HepG2 (cell line): ENCODE results near the gene SLC36A1. TPM values are rescaled to one million over a fixed set of nuclear protein-coding genes. Genes with fewer than 3 reads are reported as not detected.

Experiments
- ATAC-seq: fragments of 200-7000 bp; cut with Tn5 transposase; 3 replicates; pipeline ENCODE4 v1.9.1; 2020; ENCODE audit warnings: mild to moderate bottlenecking, moderate library complexity
- BruUV-seq: library from RNA; stranded (reverse); fragments of 400-500 nt; replicated peaks from 2 replicates; lab custom pipeline; 2021; lab: Mats Ljungman, UMichigan
- CTCF ChIA-PET: fragments of 300-600 bp; formaldehyde crosslinking; extraction: SDS; loops from one replicate; lab custom pipeline; 2021; ENCODE audit warnings: low total read pairs, inconsistent platforms, low intra/inter-chr PET ratio; lab: Yijun Ruan, JAX
- POLR2A ChIA-PET: fragments of 350-600 bp; sonication (Branson Sonifier 250); formaldehyde crosslinking; loops from one replicate; lab custom pipeline; 2020; ENCODE audit warnings: antibody characterized with exemption, inconsistent platforms; lab: Yijun Ruan, JAX
- DNase-seq: peaks from one replicate; pipeline ENCODE4 v3.0.0-alpha.2; 2015; ENCODE audit warnings: low spot score
- FAIRE-seq: peaks from 3 replicates; lab custom pipeline; 2011; peaks lifted over from hg19 to GRCh38; lab: Jason Lieb, UNC
- H2AFZ ChIP-seq: one replicate; pipeline ENCODE4 v1.6.1; 2011; ENCODE audit warnings: low read length, inconsistent platforms
- H3K27ac ChIP-seq: fragments of 300-600 bp; 3 replicates; pipeline ENCODE4 v1.8.0; 2011; ENCODE audit warnings: mixed run types, mild to moderate bottlenecking, mixed read lengths, low read length, inconsistent platforms; ENCODE audit not compliant: insufficient read depth; ENCODE audit errors: extremely low read length
- H3K27me3 ChIP-seq, 2 experiments: fragments of 200-600 bp in 1 of 2; 2 replicates in 1 of 2; 3 replicates in 1 of 2; pipeline versions ENCODE4 v1.6.0 to v1.8.0; 2011; ENCODE audit warnings: low read length in 2 of 2, mild to moderate bottlenecking in 2 of 2, moderate library complexity in 2 of 2, inconsistent platforms in 1 of 2; ENCODE audit not compliant: insufficient read depth in 2 of 2, control insufficient read depth in 1 of 2
- H3K36me3 ChIP-seq, 2 experiments: fragments of 200-600 bp in 1 of 2; replicated peaks in 1 of 2; 2 replicates in 1 of 2; 3 replicates in 1 of 2; pipeline versions ENCODE4 v1.5.1 to v1.8.0; 2011; ENCODE audit warnings: low read length in 2 of 2, inconsistent platforms in 1 of 2; ENCODE audit not compliant: insufficient read depth in 2 of 2, control insufficient read depth in 1 of 2
- H3K4me1 ChIP-seq: 2 replicates; pipeline ENCODE4 v1.5.1; 2012; ENCODE audit warnings: low read length, inconsistent platforms; ENCODE audit not compliant: insufficient read depth
- H3K4me2 ChIP-seq: 2 replicates; pipeline ENCODE4 v1.6.0; 2011; ENCODE audit warnings: low read depth, low read length, inconsistent platforms
- H3K4me3 ChIP-seq, 3 experiments: fragments of 200-600 bp in 1 of 3; sonication (generic), shearing (Covaris generic) in 1 of 3; replicated peaks in 1 of 3; 2 replicates each; pipeline ENCODE4 v1.5.1; 2011 to 2016; ENCODE audit warnings: low read length in 3 of 3, inconsistent platforms in 2 of 3, low read depth in 2 of 3, mild to moderate bottlenecking in 2 of 3, control low read depth in 1 of 3, mixed read lengths in 1 of 3; ENCODE audit not compliant: insufficient read depth in 1 of 3
- H3K79me2 ChIP-seq: one replicate; pipeline ENCODE4 v1.6.1; 2011; ENCODE audit warnings: low read length, inconsistent platforms; ENCODE audit not compliant: insufficient read depth
- H3K9ac ChIP-seq: 2 replicates; pipeline ENCODE4 v1.6.0; 2011; ENCODE audit warnings: mild to moderate bottlenecking, low read depth, low read length, inconsistent platforms; ENCODE audit not compliant: insufficient read depth
- H3K9me3 ChIP-seq: 2 replicates; pipeline ENCODE4 v1.5.1; 2012; ENCODE audit warnings: mild to moderate bottlenecking, low read length
- H4K20me1 ChIP-seq: 2 replicates; pipeline ENCODE4 v1.6.0; 2011; ENCODE audit warnings: inconsistent platforms, mild to moderate bottlenecking, low read length, moderate library complexity; ENCODE audit not compliant: insufficient read depth
- EHMT2 ChIP-seq: fragments of 200-600 bp; sonication (generic); IDR thresholded peaks from 2 replicates; pipeline ENCODE4 v1.7.0; 2017; ENCODE audit warnings: antibody characterized with exemption, low read depth, low read length, borderline replicate concordance
- HNRNPLL ChIP-seq: fragments of 200-400 bp; formaldehyde crosslinking; IDR thresholded peaks from 2 replicates; pipeline ENCODE4 v1.6.1; 2017; ENCODE audit warnings: mild to moderate bottlenecking, low read depth, low read length; ENCODE audit not compliant: poor library complexity, severe bottlenecking
- PBX3 ChIP-seq: sonication (generic); formaldehyde crosslinking; IDR thresholded peaks from 2 replicates; pipeline ENCODE4 v1.8.1; 2023; ENCODE audit warnings: missing genetic modification reagents, inconsistent platforms, borderline replicate concordance
- SMARCE1 ChIP-seq: fragments of 450-650 bp; IDR thresholded peaks from 2 replicates; pipeline ENCODE4 v1.6.1; 2017; ENCODE audit warnings: borderline replicate concordance
- ZNF749 ChIP-seq: sonication (generic); formaldehyde crosslinking; IDR thresholded peaks from 2 replicates; pipeline ENCODE4 v1.8.0; 2022; ENCODE audit warnings: mild to moderate bottlenecking, missing genetic modification reagents, moderate library complexity, borderline replicate concordance
- WGBS: methylation state at CpG from one replicate; pipeline ENCODE4 v1.1.6; 2017; ENCODE audit warnings: low lambda C conversion rate; 5-methylcytosine and 5-hydroxymethylcytosine counted together
- in situ Hi-C: cut with HindIII; loops from 2 replicates; pipeline ENCODE4 v1.10.0; 2017; ENCODE audit warnings: low pct_unique_long_range_greater_than_20kb; ENCODE audit not compliant: extremely low pct_ligation_motif_present
- intact Hi-C: fragments of 100-400 bp; cut with micrococcal nuclease; formaldehyde crosslinking; loops from one replicate; pipeline ENCODE4 v1.10.0; 2022; ENCODE audit not compliant: unreplicated experiment
- polyA plus RNA-seq, 8 experiments: library from polyadenylated mRNA; depleted of rRNA in 3 of 8; stranded (reverse) in 7 of 8; unstranded in 1 of 8; fragments of >200 nt; fragmentation: Illumina TruSeq in 4 of 8; extraction: Trizol in 4 of 8; gene quantifications; 2 replicates each; pipeline versions ENCODE4 v1.2.1 to v1.2.3, GENCODE V29; 2011 to 2016; ENCODE audit warnings: low read depth in 4 of 8, missing spikeins in 1 of 8, mixed read lengths in 1 of 8; ENCODE audit not compliant: insufficient read depth in 1 of 8
- total RNA-seq, 5 experiments: library from RNA; depleted of rRNA; stranded (reverse); fragments of >200 nt; fragmentation: Illumina TruSeq; extraction: Trizol; gene quantifications; 2 replicates each; pipeline ENCODE4 v1.2.3, GENCODE V29; 2016; ENCODE audit warnings: low read depth in 1 of 5

The SLC36A1 gene
- total and polyA plus RNA-seq, 2 of the 13 experiments (the other 11 are each of a cell fraction or from before 2014, with no cell fraction given): 8.0 to 8.9 TPM

- CTCF ChIA-PET: no interaction called here
- FAIRE-seq: no peak
- in situ Hi-C loops: no loop called here
Observed at GRCh38 chr5:151461312-151461711, 13.9 kb downstream of the SLC36A1 start.

More at GRCh38 chr5:151461312-151461711, 13.9 kb downstream of the SLC36A1 start:
- intact Hi-C loops: no loop called here
- no peak for TF ChIP-seq ZNF749
- TF ChIP-seq HNRNPLL: no peak
- TF ChIP-seq SMARCE1: no peak
- no peak for TF ChIP-seq PBX3 (CRISPR knock-in tag)
- TF ChIP-seq EHMT2: no peak
- TF ChIP-seq, all 625 proteins: peak for 0
- Histone ChIP-seq H3K4me1 (no peaks in the 10 kb centered on the region), H3K36me3 (peaks cover 5 to 14% of the 10 kb centered on the region in 2 experiments; a peak in 4 of 5 replicates), H3K9me3 (no peaks in the 10 kb centered on the region), H4K20me1 (no peaks in the 10 kb centered on the region), H3K27me3 (no peaks in the 10 kb centered on the region), H3K4me2 (no peak overlapping the region), H3K4me3 (no peak overlapping the region), H3K9ac (no peak overlapping the region), H3K79me2 (no peaks in the 10 kb centered on the region), H3K27ac (no peak overlapping the region), H2AFZ (no peak overlapping the region)
- POLR2A ChIA-PET: no interaction called here
- ATAC-seq (no peak), DNase-seq (no peak)
- BruUV-seq: no TSS peak
- WGBS: 78% methylated on average over 3 of the region's 3 CpGs
